ENCODE data around the gene ASPG.

DNA sequence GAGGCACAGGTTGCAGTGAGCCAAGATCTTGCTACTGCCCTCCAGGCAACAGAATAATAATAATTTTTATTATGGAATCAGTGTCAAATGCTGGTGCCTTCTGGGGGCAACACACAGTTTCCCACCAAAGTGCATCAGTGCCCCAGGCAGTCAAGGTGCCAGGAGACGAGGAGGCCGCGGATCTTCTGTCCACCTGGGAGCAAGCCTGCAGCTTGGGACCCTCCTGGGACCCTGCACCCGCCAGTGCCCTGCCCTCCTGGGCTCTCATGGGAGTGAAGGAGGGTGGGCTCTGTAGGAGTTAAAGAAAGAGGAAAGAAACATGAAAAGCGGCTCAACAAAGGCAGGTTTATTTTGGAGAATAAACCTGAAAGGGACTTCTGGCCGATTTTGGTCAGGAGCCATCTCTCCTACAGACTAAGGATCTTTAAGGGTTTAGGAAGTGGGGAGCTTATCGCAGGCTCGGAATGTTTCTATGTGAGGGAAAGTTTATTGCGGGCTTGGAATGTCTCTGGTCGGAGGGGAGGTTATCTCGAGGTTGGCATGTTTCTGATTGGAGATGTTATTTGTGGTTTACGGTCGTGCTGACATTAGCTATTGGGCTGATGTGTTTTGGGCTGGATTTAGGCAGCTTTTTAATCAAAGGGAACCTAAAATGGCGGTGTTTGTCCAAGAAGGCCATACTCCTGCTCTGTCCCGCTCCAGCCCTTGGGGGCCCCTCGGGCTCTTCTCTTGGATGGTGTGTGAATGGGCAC lies 1.1 kb upstream of the ASPG start:
- TF ChIP-seq, protein P1, sequence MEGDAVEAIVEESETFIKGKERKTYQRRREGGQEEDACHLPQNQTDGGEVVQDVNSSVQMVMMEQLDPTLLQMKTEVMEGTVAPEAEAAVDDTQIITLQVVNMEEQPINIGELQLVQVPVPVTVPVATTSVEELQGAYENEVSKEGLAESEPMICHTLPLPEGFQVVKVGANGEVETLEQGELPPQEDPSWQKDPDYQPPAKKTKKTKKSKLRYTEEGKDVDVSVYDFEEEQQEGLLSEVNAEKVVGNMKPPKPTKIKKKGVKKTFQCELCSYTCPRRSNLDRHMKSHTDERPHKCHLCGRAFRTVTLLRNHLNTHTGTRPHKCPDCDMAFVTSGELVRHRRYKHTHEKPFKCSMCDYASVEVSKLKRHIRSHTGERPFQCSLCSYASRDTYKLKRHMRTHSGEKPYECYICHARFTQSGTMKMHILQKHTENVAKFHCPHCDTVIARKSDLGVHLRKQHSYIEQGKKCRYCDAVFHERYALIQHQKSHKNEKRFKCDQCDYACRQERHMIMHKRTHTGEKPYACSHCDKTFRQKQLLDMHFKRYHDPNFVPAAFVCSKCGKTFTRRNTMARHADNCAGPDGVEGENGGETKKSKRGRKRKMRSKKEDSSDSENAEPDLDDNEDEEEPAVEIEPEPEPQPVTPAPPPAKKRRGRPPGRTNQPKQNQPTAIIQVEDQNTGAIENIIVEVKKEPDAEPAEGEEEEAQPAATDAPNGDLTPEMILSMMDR (IDR thresholded peaks at IDR 0.05; ENCODE audit: low read length): no peak
- TF ChIP-seq EZH2 (optimal IDR thresholded peaks at IDR 0.05; ENCODE audit: low read depth, low read length): no peak
